AG10803 (cell line): ENCODE results near the gene SLMAP.
"Not testable (repeated sequence)": the region's sequence is repeated elsewhere in the genome, so short reads cannot be mapped to it uniquely, and the experiment has no call there.

ENCODE experiments used
- DNase-seq: peaks from one replicate; pipeline ENCODE4 v3.0.0; 2010; ENCODE audit warnings: low read depth
- H3K4me3 ChIP-seq: 2 replicates; pipeline ENCODE4 v1.5.1; 2011; ENCODE audit warnings: mild to moderate bottlenecking, low read length, control low read depth
- CTCF ChIP-seq: conservative IDR thresholded peaks from 2 replicates; pipeline ENCODE4 v1.5.1; 2011; ENCODE audit warnings: mild to moderate bottlenecking, low read length, control low read depth, inconsistent platforms

SLMAP gene

GRCh38 chr3:57876632-57877031, 120.5 kb downstream of the SLMAP start:
- no peak for DNase-seq
- TF ChIP-seq CTCF = no peak
- H3K4me3 ChIP-seq = no peak overlapping the region

GRCh38 chr3:57877116-57877515, 121.0 kb downstream of the SLMAP start:
- no peak overlapping the region for H3K4me3 ChIP-seq
- no peak for TF ChIP-seq CTCF
- DNase-seq = no peak

GRCh38 chr3:57884436-57884835, 128.3 kb downstream of the SLMAP start:
- DNase-seq, H3K4me3 ChIP-seq: not testable (repeated sequence)

- peak; percentile 9 for DNase-seq
- TF ChIP-seq CTCF = no peak
- H3K4me3 ChIP-seq = no peak overlapping the region
Observed at GRCh38 chr3:57889807-57890206, 133.7 kb downstream of the SLMAP start.

GRCh38 chr3:57890874-57891273, 134.8 kb downstream of the SLMAP start:
- peak; percentile 17 for DNase-seq
- TF ChIP-seq CTCF = no peak
- no peak overlapping the region for H3K4me3 ChIP-seq

GRCh38 chr3:57892423-57892822, 136.3 kb downstream of the SLMAP start:
- H3K4me3 ChIP-seq = no peak overlapping the region
- no peak for TF ChIP-seq CTCF
- DNase-seq = peak; percentile 9

- H3K4me3 ChIP-seq = no peak overlapping the region
- DNase-seq = no peak
- TF ChIP-seq CTCF = no peak
Observed at GRCh38 chr3:57893156-57893555, 137.0 kb downstream of the SLMAP start.

GRCh38 chr3:57893668-57894067, 137.6 kb downstream of the SLMAP start:
- DNase-seq = no peak
- no peak for TF ChIP-seq CTCF
- no peak overlapping the region for H3K4me3 ChIP-seq
